ENCODE results near the gene ZGRF1. TPM values are rescaled to one million over a fixed set of nuclear protein-coding genes. Genes with fewer than 3 reads are reported as not detected.
A peak's percentile ranks its signal among the peaks of the same experiment; 100 is the strongest.
"Not testable (repeated sequence)": the region's sequence is repeated elsewhere in the genome, so short reads cannot be mapped to it uniquely, and the experiment has no call there.

ZGRF1 gene
- total RNA-seq, 1 experiment from 2014 or later, result 6.9 TPM

- ChIA-PET CTCF (interaction anchor here (0.6 to 1.3 kb wide), 6 partner anchors 9 to 288 kb away, joined by 3 to 4 read pairs (median 4); no protein-coding TSS in a partner anchor), POLR2A (interaction anchor here (0.7 to 2.1 kb wide), 3 partner anchors 10 to 55 kb away, joined by 5 to 8 read pairs (median 5); partner anchors contain the start of genes LARP7 and ZGRF1)
- no peak for TF ChIP-seq CTCF (IDR thresholded peaks at IDR 0.05; ENCODE audit: unreplicated experiment)
- Mint-ChIP-seq H3K27me3 (ENCODE audit: insufficient read depth, unreplicated experiment) (no peaks in the 10 kb centered on the region), H3K36me3 (ENCODE audit: insufficient read depth, unreplicated experiment) (peaks cover 68% of the 10 kb centered on the region), H3K4me3 (ENCODE audit: unreplicated experiment) (no peak overlapping the region), H3K27ac (ENCODE audit: low read depth, unreplicated experiment) (no peak overlapping the region), H3K4me1 (ENCODE audit: insufficient read depth, unreplicated experiment) (no peaks in the 10 kb centered on the region), H3K9me3 (ENCODE audit: unreplicated experiment) (no peaks in the 10 kb centered on the region)
- no peak for DNase-seq (ENCODE audit: unreplicated experiment)
- intact Hi-C loops (cut with micrococcal nuclease), result no loop called here
- no TSS peak for BruUV-seq (replicated peaks)
These were observed 11.1 kb upstream of the ZGRF1 start for GRCh38 chr4:112647785-112648184.

- intact Hi-C loops (cut with micrococcal nuclease), result no loop called here
These were observed 10.2 kb upstream of the ZGRF1 start for GRCh38 chr4:112646632-112647537.

GRCh38 chr4:112645541-112646329 lies 9.0 kb upstream of the ZGRF1 start:
- Mint-ChIP-seq H3K9me3 (ENCODE audit: unreplicated experiment) (no peaks in the 10 kb centered on the region), H3K4me3 (ENCODE audit: unreplicated experiment) (no peak overlapping the region), H3K27ac (ENCODE audit: low read depth, unreplicated experiment) (no peak overlapping the region), H3K27me3 (ENCODE audit: insufficient read depth, unreplicated experiment) (no peaks in the 10 kb centered on the region), H3K4me1 (ENCODE audit: insufficient read depth, unreplicated experiment) (peaks cover 10% of the 10 kb centered on the region), H3K36me3 (ENCODE audit: insufficient read depth, unreplicated experiment) (peaks cover 62% of the 10 kb centered on the region)
- no peak for DNase-seq (ENCODE audit: unreplicated experiment)
- ChIA-PET POLR2A (interaction anchor here (0.9 kb wide), 1 partner anchor 51 kb away, joined by 4 read pairs; no protein-coding TSS in a partner anchor), CTCF (interaction anchor here (0.6 to 1.8 kb wide), 11 partner anchors 8 to 293 kb away, joined by 3 to 9 read pairs (median 4); partner anchors contain the start of gene LARP7)
- intact Hi-C loops (cut with micrococcal nuclease), result no loop called here
- no TSS peak for BruUV-seq (replicated peaks)
- TF ChIP-seq CTCF (IDR thresholded peaks at IDR 0.05; ENCODE audit: unreplicated experiment), result no peak

More at GRCh38 chr4:112646632-112647537, 10.2 kb upstream of the ZGRF1 start:
- peaks cover 1% of the 10 kb centered on the region for H3K4me1 Mint-ChIP-seq (ENCODE audit: insufficient read depth, unreplicated experiment)
- H3K9me3 Mint-ChIP-seq (ENCODE audit: unreplicated experiment), result no peaks in the 10 kb centered on the region
- DNase-seq (ENCODE audit: unreplicated experiment), result no peak
- no peak for TF ChIP-seq CTCF (IDR thresholded peaks at IDR 0.05; ENCODE audit: unreplicated experiment)
- no peak overlapping the region for H3K4me3 Mint-ChIP-seq (ENCODE audit: unreplicated experiment)
- POLR2A ChIA-PET, result interaction anchor here (0.7 to 2.1 kb wide), 5 partner anchors 10 to 56 kb away, joined by 3 to 8 read pairs (median 5); partner anchors contain the start of genes LARP7 and ZGRF1
- no peak overlapping the region for H3K27ac Mint-ChIP-seq (ENCODE audit: low read depth, unreplicated experiment)
- CTCF ChIA-PET, result interaction anchor here (0.9 to 1.5 kb wide), 6 partner anchors 9 to 291 kb away, joined by 3 to 6 read pairs (median 4); partner anchors contain the start of gene LARP7
- H3K27me3 Mint-ChIP-seq (ENCODE audit: insufficient read depth, unreplicated experiment), result no peaks in the 10 kb centered on the region
- peaks cover 67% of the 10 kb centered on the region for H3K36me3 Mint-ChIP-seq (ENCODE audit: insufficient read depth, unreplicated experiment)
- BruUV-seq (replicated peaks), result TSS peak; percentile 91

- H3K9me3 Mint-ChIP-seq (ENCODE audit: unreplicated experiment); POLR2A ChIA-PET; H3K27ac Mint-ChIP-seq (ENCODE audit: low read depth, unreplicated experiment); H3K4me3 Mint-ChIP-seq (ENCODE audit: unreplicated experiment); BruUV-seq (replicated peaks); DNase-seq (ENCODE audit: unreplicated experiment); intact Hi-C loops (cut with micrococcal nuclease); H3K27me3 Mint-ChIP-seq (ENCODE audit: insufficient read depth, unreplicated experiment): not testable (repeated sequence)
- peaks cover 55% of the 10 kb centered on the region for H3K36me3 Mint-ChIP-seq (ENCODE audit: insufficient read depth, unreplicated experiment)
- H3K4me1 Mint-ChIP-seq (ENCODE audit: insufficient read depth, unreplicated experiment), result peaks cover 14% of the 10 kb centered on the region
- CTCF ChIA-PET, result interaction anchor here (0.6 to 1.8 kb wide), 5 partner anchors 10 to 170 kb away, joined by 3 to 9 read pairs (median 4); no protein-coding TSS in a partner anchor
These were observed 8.2 kb upstream of the ZGRF1 start for GRCh38 chr4:112644595-112645535.
